Measurements from ENCODE around the gene SYTL2.
A peak's percentile ranks its signal among the peaks of the same experiment; 100 is the strongest.
"Not testable (repeated sequence)": the region's sequence is repeated elsewhere in the genome, so short reads cannot be mapped to it uniquely, and the experiment has no call there.

Gene SYTL2

GRCh38 chr11:85663080-85663752 lies 147.7 kb downstream of the SYTL2 start:
- Histone ChIP-seq H3K36me3 (ENCODE audit: control insufficient read depth in 1 of 2, insufficient read depth in 2 of 2, low read length in 2 of 2) (peaks cover 15 to 16% of the 10 kb centered on the region in 2 donors), H3K9me3 (ENCODE audit: control insufficient read depth in 1 of 2, low read length in 2 of 2) (no peaks in the 10 kb centered on the region), H3K27me3 (ENCODE audit: control insufficient read depth in 1 of 2, insufficient read depth in 2 of 2, low read length in 2 of 2) (no peaks in the 10 kb centered on the region), H3K4me1 (ENCODE audit: control insufficient read depth in 1 of 2, insufficient read depth in 2 of 2, low read length in 2 of 2) (peaks cover 33 to 44% of the 10 kb centered on the region in 2 donors), H3K9ac (ENCODE audit: low read depth in 1 of 2, low read length in 2 of 2) (peak overlapping the region; percentile 88 to 96), H3K27ac (ENCODE audit: low read depth, low read length) (no peak overlapping the region), H3K4me3 (ENCODE audit: low read depth in 1 of 2, low read length in 2 of 2) (peak overlapping the region; percentile 86 to 96)

GRCh38 chr11:85661972-85662664 lies 148.8 kb downstream of the SYTL2 start:
- Histone ChIP-seq H3K36me3 (ENCODE audit: control insufficient read depth in 1 of 2, insufficient read depth in 2 of 2, low read length in 2 of 2) (peaks cover 19 to 26% of the 10 kb centered on the region in 2 donors), H3K9me3 (ENCODE audit: control insufficient read depth in 1 of 2, low read length in 2 of 2) (no peaks in the 10 kb centered on the region), H3K27ac (ENCODE audit: low read depth, low read length) (no peak overlapping the region), H3K9ac (ENCODE audit: low read depth in 1 of 2, low read length in 2 of 2) (peak overlapping the region in 1 of 2 donors; percentile 88), H3K4me3 (ENCODE audit: low read depth in 1 of 2, low read length in 2 of 2) (peak overlapping the region; percentile 71 to 96), H3K4me1 (ENCODE audit: control insufficient read depth in 1 of 2, insufficient read depth in 2 of 2, low read length in 2 of 2) (peaks cover 33 to 44% of the 10 kb centered on the region in 2 donors), H3K27me3 (ENCODE audit: control insufficient read depth in 1 of 2, insufficient read depth in 2 of 2, low read length in 2 of 2) (no peaks in the 10 kb centered on the region)

- Histone ChIP-seq H3K4me3 (ENCODE audit: low read depth in 1 of 2, low read length in 2 of 2) (no peak overlapping the region), H3K27me3 (ENCODE audit: control insufficient read depth in 1 of 2, insufficient read depth in 2 of 2, low read length in 2 of 2) (no peaks in the 10 kb centered on the region), H3K27ac (ENCODE audit: low read depth, low read length) (no peak overlapping the region), H3K9me3 (ENCODE audit: control insufficient read depth in 1 of 2, low read length in 2 of 2) (no peaks in the 10 kb centered on the region), H3K36me3 (ENCODE audit: control insufficient read depth in 1 of 2, insufficient read depth in 2 of 2, low read length in 2 of 2) (peaks cover 26 to 55% of the 10 kb centered on the region in 2 donors), H3K4me1 (ENCODE audit: control insufficient read depth in 1 of 2, insufficient read depth in 2 of 2, low read length in 2 of 2) (peaks cover 28 to 42% of the 10 kb centered on the region in 2 donors), H3K9ac (ENCODE audit: low read depth in 1 of 2, low read length in 2 of 2) (no peak overlapping the region)
Observed at GRCh38 chr11:85658180-85658579, 152.8 kb downstream of the SYTL2 start.

GRCh38 chr11:85656777-85657176 lies 154.2 kb downstream of the SYTL2 start:
- peaks cover 15 to 36% of the 10 kb centered on the region in 2 donors for H3K4me1 ChIP-seq (ENCODE audit: control insufficient read depth in 1 of 2, insufficient read depth in 2 of 2, low read length in 2 of 2)
- H3K27me3 ChIP-seq (ENCODE audit: control insufficient read depth in 1 of 2, insufficient read depth in 2 of 2, low read length in 2 of 2), result no peaks in the 10 kb centered on the region
- no peak overlapping the region for H3K4me3 ChIP-seq (ENCODE audit: low read depth in 1 of 2, low read length in 2 of 2)

GRCh38 chr11:85654343-85654742 lies 156.6 kb downstream of the SYTL2 start:
- H3K9me3 ChIP-seq (ENCODE audit: control insufficient read depth in 1 of 2, low read length in 2 of 2); H3K27me3 ChIP-seq (ENCODE audit: control insufficient read depth in 1 of 2, insufficient read depth in 2 of 2, low read length in 2 of 2); H3K9ac ChIP-seq (ENCODE audit: low read depth in 1 of 2, low read length in 2 of 2); H3K4me3 ChIP-seq (ENCODE audit: low read depth in 1 of 2, low read length in 2 of 2); H3K27ac ChIP-seq (ENCODE audit: low read depth, low read length): not testable (repeated sequence)
- Histone ChIP-seq H3K4me1 (ENCODE audit: control insufficient read depth in 1 of 2, insufficient read depth in 2 of 2, low read length in 2 of 2) (peaks cover 8 to 21% of the 10 kb centered on the region in 2 donors), H3K36me3 (ENCODE audit: control insufficient read depth in 1 of 2, insufficient read depth in 2 of 2, low read length in 2 of 2) (peaks cover 20 to 53% of the 10 kb centered on the region in 2 donors)

More at GRCh38 chr11:85656777-85657176, 154.2 kb downstream of the SYTL2 start:
- H3K27ac ChIP-seq (ENCODE audit: low read depth, low read length), result no peak overlapping the region
- no peak overlapping the region for H3K9ac ChIP-seq (ENCODE audit: low read depth in 1 of 2, low read length in 2 of 2)
- H3K36me3 ChIP-seq (ENCODE audit: control insufficient read depth in 1 of 2, insufficient read depth in 2 of 2, low read length in 2 of 2), result peaks cover 26 to 56% of the 10 kb centered on the region in 2 donors
- H3K9me3 ChIP-seq (ENCODE audit: control insufficient read depth in 1 of 2, low read length in 2 of 2), result no peaks in the 10 kb centered on the region

GRCh38 chr11:85652786-85653447 lies 158.0 kb downstream of the SYTL2 start:
- Histone ChIP-seq H3K27ac (ENCODE audit: low read depth, low read length) (no peak overlapping the region), H3K9ac (ENCODE audit: low read depth in 1 of 2, low read length in 2 of 2) (no peak overlapping the region), H3K4me1 (ENCODE audit: control insufficient read depth in 1 of 2, insufficient read depth in 2 of 2, low read length in 2 of 2) (peaks cover 12 to 23% of the 10 kb centered on the region in 2 donors), H3K4me3 (ENCODE audit: low read depth in 1 of 2, low read length in 2 of 2) (no peak overlapping the region), H3K27me3 (ENCODE audit: control insufficient read depth in 1 of 2, insufficient read depth in 2 of 2, low read length in 2 of 2) (no peaks in the 10 kb centered on the region), H3K9me3 (ENCODE audit: control insufficient read depth in 1 of 2, low read length in 2 of 2) (no peaks in the 10 kb centered on the region), H3K36me3 (ENCODE audit: control insufficient read depth in 1 of 2, insufficient read depth in 2 of 2, low read length in 2 of 2) (peaks cover 13 to 44% of the 10 kb centered on the region in 2 donors)

GRCh38 chr11:85651118-85651517 lies 159.8 kb downstream of the SYTL2 start:
- Histone ChIP-seq H3K27me3 (ENCODE audit: control insufficient read depth in 1 of 2, insufficient read depth in 2 of 2, low read length in 2 of 2) (no peaks in the 10 kb centered on the region), H3K4me3 (ENCODE audit: low read depth in 1 of 2, low read length in 2 of 2) (no peak overlapping the region), H3K36me3 (ENCODE audit: control insufficient read depth in 1 of 2, insufficient read depth in 2 of 2, low read length in 2 of 2) (peaks cover 3 to 26% of the 10 kb centered on the region in 2 donors), H3K27ac (ENCODE audit: low read depth, low read length) (no peak overlapping the region), H3K4me1 (ENCODE audit: control insufficient read depth in 1 of 2, insufficient read depth in 2 of 2, low read length in 2 of 2) (peaks cover 13 to 24% of the 10 kb centered on the region in 2 donors), H3K9me3 (ENCODE audit: control insufficient read depth in 1 of 2, low read length in 2 of 2) (no peaks in the 10 kb centered on the region), H3K9ac (ENCODE audit: low read depth in 1 of 2, low read length in 2 of 2) (no peak overlapping the region)

- H3K27ac ChIP-seq (ENCODE audit: low read depth, low read length), result peak within 1 kb of the TSS; percentile 64
- peaks cover 23 to 26% of the 10 kb centered on the region in 2 donors for H3K4me1 ChIP-seq (ENCODE audit: control insufficient read depth in 1 of 2, insufficient read depth in 2 of 2, low read length in 2 of 2)
- H3K9me3 ChIP-seq (ENCODE audit: control insufficient read depth in 1 of 2, low read length in 2 of 2), result no peaks in the 10 kb centered on the region
- no peaks in the 10 kb centered on the region for H3K27me3 ChIP-seq (ENCODE audit: control insufficient read depth in 1 of 2, insufficient read depth in 2 of 2, low read length in 2 of 2)
- peak within 1 kb of the TSS; percentile 85 to 93 for H3K4me3 ChIP-seq (ENCODE audit: low read depth in 1 of 2, low read length in 2 of 2)
- H3K9ac ChIP-seq (ENCODE audit: low read depth in 1 of 2, low read length in 2 of 2), result peak within 1 kb of the TSS; percentile 66 to 73
- H3K36me3 ChIP-seq (ENCODE audit: control insufficient read depth in 1 of 2, insufficient read depth in 2 of 2, low read length in 2 of 2), result peaks cover 3 to 6% of the 10 kb centered on the region in 2 donors
Observed at GRCh38 chr11:85647604-85648299, 163.2 kb downstream of the SYTL2 start, which contains the start of gene TMEM126A. Gene TMEM126A (plus strand): TSS chr11:85647967. CDS start chr11:85650256, 2,289 bp downstream.

- Histone ChIP-seq H3K27me3 (ENCODE audit: control insufficient read depth in 1 of 2, insufficient read depth in 2 of 2, low read length in 2 of 2) (no peaks in the 10 kb centered on the region), H3K27ac (ENCODE audit: low read depth, low read length) (no peak overlapping the region), H3K36me3 (ENCODE audit: control insufficient read depth in 1 of 2, insufficient read depth in 2 of 2, low read length in 2 of 2) (peaks cover 3 to 6% of the 10 kb centered on the region in 2 donors), H3K9me3 (ENCODE audit: control insufficient read depth in 1 of 2, low read length in 2 of 2) (no peaks in the 10 kb centered on the region), H3K9ac (ENCODE audit: low read depth in 1 of 2, low read length in 2 of 2) (peak overlapping the region; percentile 53 to 66), H3K4me3 (ENCODE audit: low read depth in 1 of 2, low read length in 2 of 2) (peak overlapping the region; percentile 85 to 93), H3K4me1 (ENCODE audit: control insufficient read depth in 1 of 2, insufficient read depth in 2 of 2, low read length in 2 of 2) (peaks cover 23 to 26% of the 10 kb centered on the region in 2 donors)
Observed at GRCh38 chr11:85647078-85647477, 163.9 kb downstream of the SYTL2 start.
